Panc1 (cell line): ENCODE results near the gene SDF2L1.

ENCODE experiments used
- POLR2AphosphoS5 ChIP-seq: IDR thresholded peaks from 2 replicates; pipeline ENCODE4 v1.6.1; 2012; ENCODE audit warnings: mild to moderate bottlenecking, low read depth, low read length, moderate library complexity
- SIN3A ChIP-seq: IDR thresholded peaks from 2 replicates; pipeline ENCODE4 v1.6.1; 2012; ENCODE audit warnings: low read depth, mild to moderate bottlenecking, low read length, moderate library complexity, borderline replicate concordance; ENCODE audit not compliant: insufficient read depth
- TCF7L2 ChIP-seq: IDR thresholded peaks from 2 replicates; pipeline ENCODE4 v1.6.1; 2011; ENCODE audit warnings: mild to moderate bottlenecking, low read depth, low read length, inconsistent platforms
- TF ChIP-seq, protein P1 (sequence below): fragments of 450-650 bp; IDR thresholded peaks from 2 replicates; pipeline ENCODE4 v1.5.1; 2017; ENCODE audit warnings: mild to moderate bottlenecking
- TF ChIP-seq, protein P2 (sequence below), 2 experiments: IDR thresholded peaks; 2 replicates each; pipeline ENCODE4 v1.6.1; 2011 to 2012; ENCODE audit warnings: low read depth in 2 of 2, control low read depth in 1 of 2, low read length in 1 of 2, mild to moderate bottlenecking in 1 of 2, moderate library complexity in 1 of 2; ENCODE audit not compliant: insufficient read depth in 1 of 2

DNA sequence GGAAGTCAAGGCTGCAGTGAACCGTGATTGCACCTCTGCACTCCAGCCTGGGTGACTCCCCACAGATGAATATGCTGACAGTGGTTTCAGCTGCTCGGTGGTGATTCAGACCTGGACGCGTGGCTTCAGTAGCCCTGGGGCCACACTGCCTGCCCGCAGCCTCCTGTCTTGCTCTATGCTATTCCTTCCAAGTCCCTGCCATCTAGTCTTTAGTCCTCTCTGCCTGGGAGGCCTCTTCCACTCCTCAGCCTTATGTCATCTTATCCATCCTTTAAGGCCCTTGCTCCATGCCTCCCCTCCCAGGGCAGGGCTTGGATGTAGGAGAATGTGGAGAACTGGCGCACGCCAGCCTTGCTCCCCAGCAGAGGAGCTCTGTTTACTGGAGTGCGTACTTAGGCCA lies 35.3 kb upstream of the SDF2L1 start:
- TF ChIP-seq, protein P1, sequence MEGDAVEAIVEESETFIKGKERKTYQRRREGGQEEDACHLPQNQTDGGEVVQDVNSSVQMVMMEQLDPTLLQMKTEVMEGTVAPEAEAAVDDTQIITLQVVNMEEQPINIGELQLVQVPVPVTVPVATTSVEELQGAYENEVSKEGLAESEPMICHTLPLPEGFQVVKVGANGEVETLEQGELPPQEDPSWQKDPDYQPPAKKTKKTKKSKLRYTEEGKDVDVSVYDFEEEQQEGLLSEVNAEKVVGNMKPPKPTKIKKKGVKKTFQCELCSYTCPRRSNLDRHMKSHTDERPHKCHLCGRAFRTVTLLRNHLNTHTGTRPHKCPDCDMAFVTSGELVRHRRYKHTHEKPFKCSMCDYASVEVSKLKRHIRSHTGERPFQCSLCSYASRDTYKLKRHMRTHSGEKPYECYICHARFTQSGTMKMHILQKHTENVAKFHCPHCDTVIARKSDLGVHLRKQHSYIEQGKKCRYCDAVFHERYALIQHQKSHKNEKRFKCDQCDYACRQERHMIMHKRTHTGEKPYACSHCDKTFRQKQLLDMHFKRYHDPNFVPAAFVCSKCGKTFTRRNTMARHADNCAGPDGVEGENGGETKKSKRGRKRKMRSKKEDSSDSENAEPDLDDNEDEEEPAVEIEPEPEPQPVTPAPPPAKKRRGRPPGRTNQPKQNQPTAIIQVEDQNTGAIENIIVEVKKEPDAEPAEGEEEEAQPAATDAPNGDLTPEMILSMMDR, result no peak
- TF ChIP-seq POLR2AphosphoS5 (no peak), TCF7L2 (no peak), SIN3A (no peak)
- TF ChIP-seq, protein P2, sequence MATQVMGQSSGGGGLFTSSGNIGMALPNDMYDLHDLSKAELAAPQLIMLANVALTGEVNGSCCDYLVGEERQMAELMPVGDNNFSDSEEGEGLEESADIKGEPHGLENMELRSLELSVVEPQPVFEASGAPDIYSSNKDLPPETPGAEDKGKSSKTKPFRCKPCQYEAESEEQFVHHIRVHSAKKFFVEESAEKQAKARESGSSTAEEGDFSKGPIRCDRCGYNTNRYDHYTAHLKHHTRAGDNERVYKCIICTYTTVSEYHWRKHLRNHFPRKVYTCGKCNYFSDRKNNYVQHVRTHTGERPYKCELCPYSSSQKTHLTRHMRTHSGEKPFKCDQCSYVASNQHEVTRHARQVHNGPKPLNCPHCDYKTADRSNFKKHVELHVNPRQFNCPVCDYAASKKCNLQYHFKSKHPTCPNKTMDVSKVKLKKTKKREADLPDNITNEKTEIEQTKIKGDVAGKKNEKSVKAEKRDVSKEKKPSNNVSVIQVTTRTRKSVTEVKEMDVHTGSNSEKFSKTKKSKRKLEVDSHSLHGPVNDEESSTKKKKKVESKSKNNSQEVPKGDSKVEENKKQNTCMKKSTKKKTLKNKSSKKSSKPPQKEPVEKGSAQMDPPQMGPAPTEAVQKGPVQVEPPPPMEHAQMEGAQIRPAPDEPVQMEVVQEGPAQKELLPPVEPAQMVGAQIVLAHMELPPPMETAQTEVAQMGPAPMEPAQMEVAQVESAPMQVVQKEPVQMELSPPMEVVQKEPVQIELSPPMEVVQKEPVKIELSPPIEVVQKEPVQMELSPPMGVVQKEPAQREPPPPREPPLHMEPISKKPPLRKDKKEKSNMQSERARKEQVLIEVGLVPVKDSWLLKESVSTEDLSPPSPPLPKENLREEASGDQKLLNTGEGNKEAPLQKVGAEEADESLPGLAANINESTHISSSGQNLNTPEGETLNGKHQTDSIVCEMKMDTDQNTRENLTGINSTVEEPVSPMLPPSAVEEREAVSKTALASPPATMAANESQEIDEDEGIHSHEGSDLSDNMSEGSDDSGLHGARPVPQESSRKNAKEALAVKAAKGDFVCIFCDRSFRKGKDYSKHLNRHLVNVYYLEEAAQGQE (IDR thresholded peaks at IDR 0.05; ENCODE audit: insufficient read depth in 1 of 2, low read depth in 2 of 2, low read length in 1 of 2), result no peak
